ENCODE measurements around the gene ZNF175.
"Not testable (repeated sequence)": the region's sequence is repeated elsewhere in the genome, so short reads cannot be mapped to it uniquely, and the experiment has no call there.

Gene ZNF175

DNA sequence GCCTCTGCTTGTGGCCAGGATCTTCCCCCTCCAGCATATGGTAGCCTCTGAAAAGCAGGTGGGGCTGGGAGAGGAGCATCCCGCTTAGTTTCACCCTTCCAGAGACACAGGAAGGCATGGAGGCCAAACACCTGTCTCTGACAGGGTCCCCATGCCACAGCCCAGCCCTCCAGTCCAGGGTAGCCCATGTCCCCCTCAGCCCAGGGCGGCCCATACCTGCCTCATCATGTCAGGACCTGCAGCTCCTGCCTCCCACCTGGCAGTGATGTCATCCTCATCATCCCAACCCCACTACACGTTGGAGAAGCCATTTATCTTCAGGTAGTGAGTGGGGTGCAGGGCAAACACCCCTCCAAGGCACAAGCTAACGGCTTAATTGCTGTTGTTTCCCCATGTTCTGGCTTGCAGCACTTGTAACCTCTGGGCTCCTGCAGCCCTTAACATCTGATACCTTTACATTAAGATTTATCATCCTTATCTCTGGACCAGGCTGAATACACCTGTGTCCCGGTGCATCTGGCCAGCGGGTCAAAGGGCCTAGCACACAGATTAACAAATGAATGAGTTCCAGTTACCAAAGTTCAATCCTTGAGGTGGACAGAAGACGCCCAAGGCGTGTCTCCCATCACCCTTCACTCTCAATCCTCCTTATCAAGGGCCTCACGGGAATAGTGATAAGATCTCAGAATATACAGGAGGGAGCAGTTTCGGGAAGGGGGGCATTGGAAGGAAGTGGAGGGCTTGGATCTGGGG is 22.2 kb downstream of the ZNF175 start:
- DNase-seq, result no peak

DNA sequence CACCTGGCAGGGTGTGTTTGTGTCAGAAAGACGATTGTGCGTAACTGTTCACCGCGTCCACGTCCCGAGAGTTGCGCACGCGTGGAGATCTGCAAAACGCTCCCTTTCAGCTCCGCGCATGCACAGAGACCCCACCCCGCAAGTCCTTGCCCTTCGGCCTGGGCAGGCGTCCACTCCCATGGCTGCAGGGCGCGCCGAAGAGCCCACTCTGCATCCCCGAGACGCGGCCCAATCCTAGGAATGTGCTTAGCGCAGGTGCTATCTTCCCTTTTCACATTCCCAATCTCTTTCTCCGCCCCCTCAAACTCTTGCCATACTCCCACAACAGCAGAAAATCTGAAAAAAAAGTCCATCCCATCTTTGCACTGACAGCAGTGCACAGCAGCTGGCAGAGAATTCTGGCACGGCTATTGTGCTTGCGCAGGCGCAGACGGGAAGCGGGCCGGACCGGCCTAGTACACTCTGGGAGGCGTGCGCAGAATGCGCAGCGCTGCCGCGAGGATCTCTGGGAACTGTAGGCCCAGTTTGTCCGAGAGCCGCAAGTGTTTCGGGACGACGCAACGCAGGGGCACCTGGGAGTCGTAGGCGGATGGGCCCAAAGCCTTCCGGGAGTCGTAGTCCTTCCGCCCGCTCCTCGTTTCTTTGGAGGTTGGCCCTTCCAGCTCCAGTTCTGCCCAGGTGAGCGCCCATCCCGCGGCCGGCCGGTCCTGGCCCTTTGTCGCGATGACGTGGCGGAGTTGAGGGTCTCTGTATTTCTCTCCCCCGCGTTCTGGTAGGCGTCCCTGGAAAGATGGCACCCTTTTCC is 23.1 kb downstream of the ZNF175 start:
- peak; percentile 79 for DNase-seq

DNA sequence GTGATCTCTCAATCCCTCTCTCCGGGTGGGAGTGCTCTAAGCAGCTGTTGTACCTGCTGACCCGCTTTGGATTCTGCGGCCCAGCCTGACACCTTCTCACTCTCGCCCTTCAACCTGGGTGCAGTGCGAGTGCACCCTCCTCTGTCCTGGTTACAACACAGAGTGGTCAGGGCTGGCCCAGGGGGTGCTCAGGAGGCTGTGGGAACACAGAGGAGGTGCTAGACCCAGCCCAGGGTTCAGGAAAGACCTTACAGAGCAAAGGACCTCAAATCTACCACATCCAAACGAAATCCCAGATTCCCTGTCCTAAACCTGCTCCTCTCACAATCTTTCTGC is 23.7 kb downstream of the ZNF175 start:
- DNase-seq, result no peak

GRCh38 chr19:51595190-51596175 is 24.4 kb downstream of the ZNF175 start:
- no peak for DNase-seq

DNA sequence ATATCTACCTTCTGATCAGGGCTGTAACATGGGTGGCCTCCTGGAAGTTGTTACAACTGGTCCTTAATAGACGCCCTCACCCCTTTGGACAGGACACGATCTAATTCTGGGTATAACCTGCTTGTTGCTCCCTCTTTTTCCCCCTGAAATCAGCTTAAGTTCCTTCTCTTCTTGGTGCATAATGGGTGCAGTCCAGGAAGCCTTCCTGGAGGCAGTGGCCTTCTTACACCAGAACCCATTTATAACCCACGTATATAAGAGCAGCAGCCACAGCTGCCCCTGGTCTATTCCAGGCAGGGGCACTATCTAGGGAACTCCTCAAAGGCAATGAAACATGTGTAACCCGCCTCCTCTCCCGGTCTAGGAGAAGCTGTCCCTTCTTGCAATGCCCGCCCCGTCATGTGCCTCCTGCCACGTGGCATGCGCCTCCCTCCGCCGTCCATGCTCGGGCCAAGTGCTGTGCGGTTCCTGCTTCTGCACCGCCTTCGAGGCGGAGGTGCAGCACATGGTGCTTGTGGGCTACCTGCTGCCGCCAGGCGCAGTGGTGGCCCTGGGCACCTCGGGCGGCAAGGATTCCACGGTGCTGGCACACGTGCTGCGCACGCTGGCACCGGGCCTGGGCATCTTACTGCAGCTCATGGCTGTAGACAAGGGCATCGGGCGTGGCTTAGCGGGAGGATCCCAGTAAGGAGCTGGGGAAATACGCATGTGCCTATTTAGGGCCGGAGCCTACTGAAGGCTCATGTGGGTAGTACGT is 27.3 kb downstream of the ZNF175 start:
- no peak for DNase-seq

- no peak for DNase-seq
These were observed 28.0 kb downstream of the ZNF175 start for GRCh38 chr19:51599084-51599483.

DNA sequence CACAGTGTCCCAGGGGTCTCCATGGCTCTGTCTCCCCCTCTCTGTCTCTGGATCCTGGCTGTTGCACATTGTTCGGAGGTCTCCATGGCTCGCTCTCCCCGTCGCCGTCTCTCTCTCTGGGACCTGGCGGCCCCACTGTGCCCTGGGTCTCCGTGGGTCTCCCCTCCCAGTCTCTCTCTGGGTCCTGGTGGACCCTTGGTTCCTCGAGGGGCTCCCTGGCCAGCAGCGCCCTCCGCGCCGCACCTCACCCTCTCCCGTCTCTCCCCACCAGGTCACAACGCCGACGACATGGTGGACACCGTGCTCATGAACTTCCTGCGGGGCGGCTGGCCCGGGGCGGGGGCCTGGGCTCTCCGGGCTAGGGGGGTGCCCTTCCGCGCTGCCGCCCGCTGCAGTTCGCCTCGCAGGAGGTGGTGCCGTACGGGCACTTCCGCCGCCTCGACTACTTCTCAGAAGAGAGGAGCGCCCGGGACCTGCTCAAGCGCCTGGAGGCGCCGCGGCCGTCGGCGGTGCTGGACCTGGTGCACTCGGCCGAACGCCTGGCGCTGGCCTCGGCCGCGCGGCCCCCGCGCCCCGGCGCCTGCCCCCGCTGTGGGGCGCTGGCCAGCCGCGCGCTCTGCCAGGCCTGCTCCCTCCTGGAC is 30.0 kb downstream of the ZNF175 start:
- no peak for DNase-seq

DNA sequence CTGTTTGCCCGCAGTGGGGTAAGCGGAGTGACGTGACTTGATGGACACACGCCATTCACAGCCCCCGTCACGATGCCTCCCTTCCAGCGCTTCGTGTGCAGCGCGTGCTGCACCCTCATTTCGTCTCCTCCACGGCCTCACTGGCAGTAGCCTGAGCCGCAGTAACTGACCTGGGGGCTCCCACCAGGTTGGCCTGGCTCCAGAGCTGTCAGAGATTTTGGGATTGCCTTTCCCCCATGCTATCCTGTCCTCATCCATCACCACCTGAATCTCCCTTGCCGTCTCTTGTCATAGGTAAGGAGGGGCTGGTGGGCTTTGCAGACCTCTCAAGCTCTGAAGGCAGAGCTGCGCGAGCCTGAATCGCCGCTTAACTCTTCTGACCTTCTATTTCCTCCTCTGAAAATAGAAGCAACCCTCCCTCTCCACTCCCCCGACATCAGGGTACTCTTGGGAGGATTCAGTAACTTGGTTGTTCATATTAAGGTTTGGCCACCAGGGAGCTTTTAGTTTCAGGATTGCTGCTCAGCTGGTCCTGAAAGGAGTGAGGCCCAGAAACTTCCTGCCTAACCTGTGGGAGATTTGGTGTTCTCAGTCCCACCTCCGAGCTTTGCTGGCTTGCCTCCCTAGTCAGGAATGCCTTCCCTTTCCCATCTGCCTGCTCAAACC is 31.2 kb downstream of the ZNF175 start:
- DNase-seq, result no peak

DNA sequence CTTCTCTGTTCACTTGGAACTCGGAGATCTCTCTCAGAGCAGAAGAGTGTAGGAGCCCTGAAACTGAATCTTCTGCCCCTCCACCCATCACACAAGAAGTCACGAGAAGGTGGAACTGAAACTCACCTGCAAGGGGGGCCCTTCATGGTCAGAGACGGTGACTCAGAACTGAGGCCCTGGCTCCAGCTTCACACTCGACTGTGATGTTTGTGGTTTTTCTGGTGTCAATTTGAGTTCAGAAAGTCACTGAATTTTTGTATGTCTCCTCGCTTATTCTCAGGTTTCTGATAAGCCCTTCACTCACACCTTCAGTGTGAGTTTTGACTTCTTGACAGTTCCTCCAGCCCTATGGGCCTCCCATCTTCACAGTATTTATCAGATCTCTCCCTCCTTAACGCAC is 36.0 kb downstream of the ZNF175 start:
- DNase-seq, result no peak

- no peak for DNase-seq
These were observed 37.0 kb downstream of the ZNF175 start for GRCh38 chr19:51607920-51608562.

DNA sequence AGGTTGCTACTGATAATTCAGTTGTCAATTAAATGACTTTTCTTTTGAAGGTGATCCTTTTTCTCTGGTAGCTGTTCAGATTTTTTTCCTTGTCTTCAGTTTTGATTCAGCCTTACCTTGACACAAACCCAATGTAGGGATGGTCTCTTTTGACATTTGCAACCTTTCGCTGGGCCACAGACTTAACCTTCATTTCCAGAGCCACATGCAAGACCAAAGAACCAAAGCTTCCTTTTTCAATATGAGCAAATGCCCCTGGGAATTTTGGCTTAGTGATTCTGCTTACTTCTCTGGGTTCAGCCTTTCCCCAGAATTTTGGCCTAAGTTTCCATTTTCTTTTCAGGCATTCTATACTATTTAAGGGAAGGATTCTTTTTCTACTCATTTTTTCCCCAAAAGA is 39.5 kb downstream of the ZNF175 start:
- no peak for DNase-seq

DNA sequence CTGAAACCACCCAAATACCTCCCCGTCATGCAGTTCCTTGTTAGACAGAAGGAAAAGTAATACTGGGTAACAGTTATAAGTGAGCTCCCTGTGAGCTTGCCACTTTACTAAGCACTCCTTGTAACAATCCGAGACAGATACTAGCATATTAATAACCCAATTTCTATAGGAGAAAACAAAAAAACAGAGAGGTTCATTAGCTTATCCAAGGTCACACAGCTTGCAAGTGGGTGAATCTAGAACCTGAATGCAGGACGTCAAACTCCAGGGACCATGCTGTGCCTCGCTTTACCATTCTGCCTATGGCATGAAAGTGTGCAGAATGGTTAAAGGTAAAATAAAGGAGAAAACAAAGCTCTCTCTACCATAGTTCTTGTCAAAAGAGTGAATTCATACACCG is 43.7 kb downstream of the ZNF175 start:
- no peak for DNase-seq

- DNase-seq, result no peak
These were observed 44.9 kb downstream of the ZNF175 start for GRCh38 chr19:51615991-51616390.

DNA sequence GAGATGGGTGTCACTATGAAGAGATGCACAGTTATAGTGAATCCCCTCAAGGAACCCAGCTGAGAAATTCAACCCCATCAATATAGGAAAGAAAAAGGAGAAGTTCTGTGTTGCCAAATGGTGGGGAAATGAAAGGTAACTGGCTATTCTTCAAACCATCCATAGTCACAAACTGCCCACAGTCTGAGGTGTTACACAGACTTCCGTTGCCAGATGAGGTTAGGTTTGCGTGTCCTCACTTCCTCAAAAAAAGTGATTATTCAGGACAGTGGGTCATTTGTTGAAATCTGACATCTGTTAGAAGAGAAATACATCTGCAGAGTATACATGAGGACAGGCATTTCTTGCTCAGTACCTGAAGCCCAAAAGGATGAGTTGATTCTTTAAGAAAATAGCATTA is 50.1 kb downstream of the ZNF175 start:
- DNase-seq, result no peak

- DNase-seq, result no peak
These were observed 55.6 kb downstream of the ZNF175 start for GRCh38 chr19:51626675-51627074.

DNA sequence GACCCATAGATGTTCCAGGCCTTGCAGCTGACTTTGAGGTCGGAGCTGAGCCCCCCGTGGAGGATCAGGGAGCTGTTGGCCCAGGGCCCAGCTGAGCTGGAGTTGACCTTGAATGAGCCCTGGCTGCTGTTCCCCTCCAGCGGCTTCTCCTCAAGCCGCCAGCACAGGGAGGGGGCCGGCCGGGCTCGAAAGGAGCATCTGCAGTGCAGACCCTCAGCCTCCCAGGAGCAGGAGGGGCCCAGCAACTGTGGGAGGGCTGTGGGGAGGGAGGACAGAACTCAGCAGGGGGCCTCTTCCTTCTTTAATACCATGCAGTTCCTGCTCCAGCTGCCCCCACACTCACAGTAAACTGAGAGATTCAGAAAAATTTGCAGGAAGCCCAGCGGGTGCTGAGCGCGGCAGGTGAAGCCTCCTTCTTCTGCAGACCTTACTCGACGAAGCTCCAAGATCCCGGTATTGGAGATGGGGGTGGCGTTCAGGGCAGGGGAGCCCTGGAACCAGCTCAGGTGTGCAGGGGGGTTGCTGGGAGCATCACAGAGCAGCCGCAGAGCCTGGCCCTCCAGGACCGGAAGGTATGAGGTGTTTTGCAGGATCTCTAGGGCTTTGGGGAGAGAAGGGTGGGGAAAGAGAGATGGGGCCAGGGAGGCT is 56.5 kb downstream of the ZNF175 start:
- DNase-seq, result no peak

DNA sequence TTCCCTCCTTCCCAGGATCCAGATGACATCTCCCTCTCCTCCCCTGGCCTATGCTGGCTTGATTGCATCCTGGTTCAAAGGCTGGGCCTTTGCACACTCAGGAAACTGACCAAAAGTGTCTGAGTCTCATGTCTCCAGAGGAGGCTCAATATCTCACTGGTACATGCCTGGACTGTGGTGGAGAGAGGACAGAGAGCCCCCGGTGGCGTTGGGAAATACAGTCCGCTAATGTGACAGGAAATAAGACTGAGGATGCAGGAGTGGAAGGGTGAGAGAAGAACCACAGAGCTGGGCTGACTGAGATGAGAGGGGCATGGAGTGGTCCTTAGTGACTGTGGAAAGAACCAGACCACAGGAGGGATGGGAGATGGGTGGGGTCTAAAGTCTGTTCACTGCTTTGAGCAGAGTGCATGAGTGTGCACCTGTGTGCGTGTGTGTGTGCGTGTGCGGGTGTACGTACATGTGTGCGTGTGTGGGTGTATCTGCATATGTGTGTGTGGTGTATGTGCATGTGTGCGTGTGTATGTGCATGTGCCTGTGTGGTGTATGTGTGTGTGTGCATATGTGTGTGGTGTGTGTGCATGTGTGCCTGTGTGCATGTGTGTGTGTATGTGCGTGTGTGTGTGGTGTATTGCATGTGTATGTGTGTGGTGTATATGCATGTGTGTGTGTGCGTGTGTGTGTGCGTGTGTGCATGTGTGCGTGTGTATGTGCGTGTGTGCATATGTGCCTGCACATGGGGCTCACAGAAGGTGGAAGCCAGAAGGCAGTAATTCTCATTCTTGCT is 57.3 kb downstream of the ZNF175 start:
- DNase-seq, result no peak

GRCh38 chr19:51630315-51630714 is 59.2 kb downstream of the ZNF175 start, which contains the start of gene SIGLEC5:
Gene SIGLEC5 (minus strand): TSS chr19:51630401. CDS start chr19:51630335, 66 bp downstream.
- not testable (repeated sequence) for DNase-seq

- DNase-seq, result no peak
These were observed 61.0 kb downstream of the ZNF175 start for GRCh38 chr19:51632126-51632525.

All from NCI-H2107 (cell line).